ENCODE results near the gene ICA1. TPM values are rescaled to one million over a fixed set of nuclear protein-coding genes. Genes with fewer than 3 reads are reported as not detected.
A peak's percentile ranks its signal among the peaks of the same experiment; 100 is the strongest.

ICA1 gene
- total RNA-seq, 1 experiment from 2014 or later, result 5.4 TPM

DNA sequence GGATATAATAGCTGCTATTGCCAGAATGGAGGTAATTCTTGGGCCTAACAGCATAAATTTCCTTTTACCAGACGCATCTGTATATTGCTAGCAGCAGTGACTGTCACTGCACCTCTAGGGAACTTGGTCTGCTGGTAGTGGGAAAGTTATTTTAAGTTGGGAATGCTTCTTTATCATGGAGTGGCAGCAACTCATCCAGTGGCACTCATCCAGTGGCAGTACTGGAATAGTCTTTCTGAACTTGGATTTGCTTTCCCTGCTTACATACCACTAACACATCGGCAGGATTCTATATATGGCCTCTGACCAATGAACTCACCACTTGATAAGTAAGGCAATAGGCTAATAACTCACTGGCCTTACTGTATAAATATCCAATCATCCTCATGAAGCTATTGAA lies 22.0 kb upstream of the ICA1 start:
- H3K36me3 ChIP-seq (replicated peaks; ENCODE audit: control insufficient read depth, insufficient read depth, low read length), result no peaks in the 10 kb centered on the region
- no peak for DNase-seq
- no peaks in the 10 kb centered on the region for H3K27me3 ChIP-seq (ENCODE audit: control insufficient read depth, insufficient read depth, low read length)
- no peak overlapping the region for H3K4me3 ChIP-seq (ENCODE audit: insufficient read depth, low read depth, low read length)

DNA sequence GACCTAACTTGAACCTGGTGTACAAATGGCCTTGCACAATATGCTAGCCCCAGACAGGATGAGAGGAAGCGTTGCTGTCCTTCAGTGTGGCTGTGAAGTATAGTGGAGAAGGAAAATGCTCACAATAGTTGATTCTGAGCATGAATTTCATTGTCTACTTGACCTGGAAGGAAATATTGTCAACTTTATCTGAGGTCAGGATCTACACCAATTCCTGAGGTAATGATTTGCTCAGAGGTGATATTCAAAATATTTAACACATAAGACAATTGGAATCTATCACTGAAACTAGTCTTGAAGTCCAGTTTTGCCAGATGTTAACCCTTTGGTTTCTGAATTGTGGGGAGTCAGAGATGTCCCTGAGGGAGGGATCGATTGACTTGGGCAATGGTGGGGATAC lies 20.9 kb upstream of the ICA1 start:
- Histone ChIP-seq H3K4me3 (ENCODE audit: insufficient read depth, low read depth, low read length) (no peak overlapping the region), H3K27me3 (ENCODE audit: control insufficient read depth, insufficient read depth, low read length) (no peaks in the 10 kb centered on the region), H3K36me3 (replicated peaks; ENCODE audit: control insufficient read depth, insufficient read depth, low read length) (no peaks in the 10 kb centered on the region)
- DNase-seq, result no peak

DNA sequence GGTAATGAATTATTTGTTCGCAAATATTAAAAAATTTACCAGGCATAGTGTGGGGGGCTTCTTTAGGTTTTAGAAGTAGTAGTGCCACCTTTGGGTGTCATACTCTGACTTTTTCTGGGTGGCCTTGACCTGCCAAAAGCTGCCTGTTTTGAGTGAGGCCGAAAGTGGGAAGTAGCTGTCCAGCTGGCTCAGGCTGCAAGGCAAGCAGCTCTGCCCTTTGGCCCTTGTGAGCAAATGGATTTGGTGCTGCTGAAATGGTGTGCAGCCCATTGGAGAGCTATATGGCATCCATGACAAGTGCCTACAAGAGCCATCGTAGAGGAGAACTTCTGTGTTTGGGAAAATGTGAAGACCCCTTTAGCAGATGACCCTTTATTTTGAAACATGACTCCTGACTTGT lies 20.2 kb upstream of the ICA1 start:
- H3K27me3 ChIP-seq (ENCODE audit: control insufficient read depth, insufficient read depth, low read length), result no peaks in the 10 kb centered on the region
- H3K36me3 ChIP-seq (replicated peaks; ENCODE audit: control insufficient read depth, insufficient read depth, low read length), result no peaks in the 10 kb centered on the region
- no peak for DNase-seq
- H3K4me3 ChIP-seq (ENCODE audit: insufficient read depth, low read depth, low read length), result no peak overlapping the region

DNA sequence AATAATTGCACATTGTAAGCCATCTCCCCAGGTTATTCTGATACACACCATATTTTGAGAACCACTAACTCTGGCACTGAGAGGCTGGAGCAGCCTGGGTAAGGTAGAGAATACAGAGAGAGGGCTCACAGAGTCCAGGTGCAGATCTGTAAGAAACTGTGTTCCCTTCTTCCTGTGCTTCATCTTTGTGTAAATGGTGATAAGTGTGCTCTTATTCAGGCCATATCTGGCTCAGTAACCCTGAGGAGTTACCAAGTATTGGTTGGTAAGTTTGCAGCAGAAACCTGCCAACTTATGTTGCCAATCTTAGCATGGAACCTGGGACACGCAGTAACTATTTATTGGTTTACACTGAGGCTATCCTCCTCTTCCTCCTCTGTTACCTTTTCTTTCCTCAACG lies 16.2 kb upstream of the ICA1 start:
- no peaks in the 10 kb centered on the region for H3K27me3 ChIP-seq (ENCODE audit: control insufficient read depth, insufficient read depth, low read length)
- no peak for DNase-seq
- H3K36me3 ChIP-seq (replicated peaks; ENCODE audit: control insufficient read depth, insufficient read depth, low read length), result no peaks in the 10 kb centered on the region
- H3K4me3 ChIP-seq (ENCODE audit: insufficient read depth, low read depth, low read length), result no peak overlapping the region

DNA sequence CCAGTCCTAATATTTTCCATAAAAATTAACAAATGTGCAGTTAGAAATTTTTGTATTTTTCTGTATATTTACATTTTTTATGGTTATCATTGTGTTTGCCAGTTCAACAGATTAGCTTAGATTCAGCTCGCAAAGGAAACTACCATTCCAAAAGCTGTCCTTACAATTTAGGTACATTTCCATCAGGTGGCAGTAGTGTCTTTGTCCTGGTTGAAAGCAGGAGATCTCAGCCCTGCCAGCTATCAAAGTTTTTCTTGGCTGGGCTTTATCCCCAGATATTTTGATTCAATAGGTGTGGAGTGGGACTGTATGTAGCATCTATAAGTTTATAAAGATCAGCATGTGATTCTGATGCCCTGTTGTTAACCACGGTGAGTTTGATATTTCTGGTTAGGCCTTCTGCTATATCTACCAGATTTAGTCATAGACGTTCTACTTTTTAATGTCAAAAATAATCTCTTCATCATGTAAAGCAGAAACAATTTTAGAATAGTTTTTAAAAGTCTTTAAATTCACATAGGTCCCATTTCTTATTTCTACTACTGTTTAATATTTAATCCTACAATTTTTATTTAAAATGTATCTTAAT lies 15.5 kb upstream of the ICA1 start:
- DNase-seq, result peak; percentile 66
- Histone ChIP-seq H3K36me3 (replicated peaks; ENCODE audit: control insufficient read depth, insufficient read depth, low read length) (no peaks in the 10 kb centered on the region), H3K4me3 (ENCODE audit: insufficient read depth, low read depth, low read length) (no peak overlapping the region), H3K27me3 (ENCODE audit: control insufficient read depth, insufficient read depth, low read length) (no peaks in the 10 kb centered on the region)

DNA sequence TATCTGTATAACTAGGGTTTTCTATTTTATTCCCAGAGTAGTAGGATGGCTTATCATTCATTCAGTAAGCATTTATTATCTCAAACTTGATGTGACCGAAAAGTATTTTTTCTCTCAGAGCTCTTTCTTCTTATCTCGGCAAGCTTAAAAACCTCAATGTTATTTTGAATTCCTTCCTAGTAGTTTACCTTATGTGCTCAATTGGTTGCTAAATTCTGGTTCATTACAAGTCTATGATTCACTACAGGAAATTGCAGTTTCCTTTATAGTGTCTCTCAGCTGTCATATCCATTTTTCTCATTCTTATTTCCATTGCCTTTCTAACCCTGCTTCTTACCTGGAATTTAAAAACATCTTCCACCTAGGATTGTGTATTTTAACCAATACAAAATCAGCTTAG lies 12.6 kb upstream of the ICA1 start:
- no peak for DNase-seq
- Histone ChIP-seq H3K27me3 (ENCODE audit: control insufficient read depth, insufficient read depth, low read length) (no peaks in the 10 kb centered on the region), H3K4me3 (ENCODE audit: insufficient read depth, low read depth, low read length) (no peak overlapping the region), H3K36me3 (replicated peaks; ENCODE audit: control insufficient read depth, insufficient read depth, low read length) (no peaks in the 10 kb centered on the region)

DNA sequence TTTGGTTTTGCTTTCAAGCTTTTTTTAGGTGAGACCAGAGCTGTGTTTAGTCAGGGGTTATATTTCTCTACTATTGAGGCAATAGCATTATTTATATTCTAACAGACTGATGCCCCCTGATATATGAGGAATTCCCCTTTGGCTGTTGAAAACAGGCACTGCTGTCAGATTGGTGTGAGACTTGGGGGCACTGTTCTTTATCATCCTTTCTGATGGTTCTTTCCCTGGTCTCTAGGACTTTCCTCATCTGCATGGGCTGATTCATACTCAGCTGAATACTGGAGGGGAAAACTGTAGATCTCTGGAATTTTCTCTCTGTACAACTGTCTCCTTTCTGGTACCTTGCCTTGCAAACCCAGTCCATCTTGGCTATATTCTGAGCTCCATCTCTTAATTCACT lies 10.0 kb upstream of the ICA1 start:
- H3K27me3 ChIP-seq (ENCODE audit: control insufficient read depth, insufficient read depth, low read length), result no peaks in the 10 kb centered on the region
- H3K36me3 ChIP-seq (replicated peaks; ENCODE audit: control insufficient read depth, insufficient read depth, low read length), result no peaks in the 10 kb centered on the region
- DNase-seq, result no peak
- no peak overlapping the region for H3K4me3 ChIP-seq (ENCODE audit: insufficient read depth, low read depth, low read length)

DNA sequence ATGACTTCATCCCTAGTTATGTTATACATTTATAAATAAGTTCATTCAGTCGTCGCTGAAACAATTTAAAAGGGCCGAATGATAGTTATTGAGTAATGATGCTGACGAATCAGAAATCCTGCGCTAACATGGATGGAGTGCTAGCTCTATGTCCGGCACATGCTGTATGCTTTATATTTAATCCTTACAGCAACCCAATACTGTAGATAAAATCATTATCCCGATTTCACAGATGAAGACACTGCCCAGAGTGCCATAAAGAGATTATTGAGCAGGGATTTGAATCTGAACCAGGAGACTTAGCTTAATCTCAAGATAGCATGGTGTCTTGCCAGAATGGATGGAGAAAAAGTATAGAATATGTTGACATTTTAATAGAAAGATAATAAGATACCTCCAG lies 1.1 kb upstream of the ICA1 start:
- no peak overlapping the region for H3K4me3 ChIP-seq (ENCODE audit: insufficient read depth, low read depth, low read length)
- H3K27me3 ChIP-seq (ENCODE audit: control insufficient read depth, insufficient read depth, low read length), result peaks cover 17% of the 10 kb centered on the region; the same call in 1 of the 2 replicates
- no peak for DNase-seq
- H3K36me3 ChIP-seq (replicated peaks; ENCODE audit: control insufficient read depth, insufficient read depth, low read length), result no peaks in the 10 kb centered on the region

DNA sequence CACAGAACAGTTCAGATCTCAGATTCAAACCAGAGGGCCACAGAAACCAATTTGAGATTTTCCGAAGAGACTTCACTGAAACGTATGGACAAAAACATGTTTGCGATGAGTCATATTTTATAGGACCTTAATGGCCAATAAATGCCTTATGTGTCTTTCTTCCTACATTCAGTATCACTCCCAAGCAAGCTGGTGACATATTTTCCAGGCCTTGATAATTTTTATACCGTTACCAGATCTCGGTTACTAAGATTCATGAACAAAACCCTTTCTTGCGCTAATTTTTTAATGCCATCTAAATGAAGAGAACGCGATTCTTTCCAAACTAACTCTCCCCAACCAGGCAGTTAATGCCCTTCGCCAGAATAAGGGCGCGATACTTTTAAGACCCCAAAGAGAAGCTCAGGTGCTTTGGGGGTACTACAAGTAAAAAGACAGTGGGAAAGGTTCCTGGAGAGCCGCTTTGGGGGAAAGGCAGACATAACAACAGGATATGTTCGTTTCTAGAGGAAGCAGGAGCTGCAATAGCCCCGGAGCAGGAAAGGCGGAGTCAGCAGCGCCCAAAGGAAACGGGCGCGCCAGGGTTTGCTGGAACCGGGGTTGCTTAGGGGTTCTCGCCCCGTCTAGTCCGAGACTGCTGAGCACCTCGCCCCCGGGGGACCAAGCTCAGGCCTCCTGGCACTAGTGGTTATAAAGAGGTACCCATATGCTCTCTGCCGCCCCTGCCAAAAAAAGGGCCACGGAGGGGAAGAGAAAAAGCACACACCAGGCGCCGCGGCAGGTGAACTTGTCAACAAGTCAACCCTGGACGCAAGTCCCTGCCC lies 884 bp downstream of the ICA1 start:
- Histone ChIP-seq H3K4me3 (ENCODE audit: insufficient read depth, low read depth, low read length) (peak overlapping the region; percentile 74), H3K36me3 (replicated peaks; ENCODE audit: control insufficient read depth, insufficient read depth, low read length) (no peaks in the 10 kb centered on the region), H3K27me3 (ENCODE audit: control insufficient read depth, insufficient read depth, low read length) (peaks cover 17% of the 10 kb centered on the region; the same call in 1 of the 2 replicates)
- no peak for DNase-seq

DNA sequence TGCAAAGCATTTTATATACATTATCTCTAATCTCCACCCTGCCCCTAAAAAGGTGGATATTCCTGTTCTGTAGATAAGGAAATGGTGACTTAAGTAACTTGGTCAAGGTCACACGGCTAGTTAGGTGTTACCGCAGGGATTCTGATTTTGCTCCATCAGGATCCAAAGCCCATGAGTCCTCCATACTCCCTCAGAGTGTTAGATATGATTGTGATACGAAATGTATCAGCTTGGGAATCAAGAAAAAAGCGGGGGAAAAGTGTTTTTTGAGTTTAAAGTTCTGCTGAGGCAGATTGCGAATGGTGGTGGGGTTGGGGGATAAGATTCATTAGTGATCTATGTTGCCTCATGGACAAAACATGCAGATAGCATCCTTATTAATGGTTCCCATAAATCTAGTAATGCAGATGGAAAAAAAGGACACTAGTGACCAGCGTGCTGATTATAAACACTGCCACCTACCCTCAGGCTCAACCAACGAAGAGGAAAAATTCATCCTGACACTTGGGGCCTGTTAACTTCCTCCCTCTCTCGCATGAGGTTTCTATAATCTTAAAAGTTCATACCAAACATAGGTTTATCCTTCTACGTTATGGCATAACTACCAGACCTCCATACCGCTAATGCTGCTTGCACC lies 2.3 kb downstream of the ICA1 start:
- Histone ChIP-seq H3K27me3 (ENCODE audit: control insufficient read depth, insufficient read depth, low read length) (peaks cover 17% of the 10 kb centered on the region; the same call in 1 of the 2 replicates), H3K4me3 (ENCODE audit: insufficient read depth, low read depth, low read length) (no peak overlapping the region), H3K36me3 (replicated peaks; ENCODE audit: control insufficient read depth, insufficient read depth, low read length) (no peaks in the 10 kb centered on the region)
- DNase-seq, result no peak

DNA sequence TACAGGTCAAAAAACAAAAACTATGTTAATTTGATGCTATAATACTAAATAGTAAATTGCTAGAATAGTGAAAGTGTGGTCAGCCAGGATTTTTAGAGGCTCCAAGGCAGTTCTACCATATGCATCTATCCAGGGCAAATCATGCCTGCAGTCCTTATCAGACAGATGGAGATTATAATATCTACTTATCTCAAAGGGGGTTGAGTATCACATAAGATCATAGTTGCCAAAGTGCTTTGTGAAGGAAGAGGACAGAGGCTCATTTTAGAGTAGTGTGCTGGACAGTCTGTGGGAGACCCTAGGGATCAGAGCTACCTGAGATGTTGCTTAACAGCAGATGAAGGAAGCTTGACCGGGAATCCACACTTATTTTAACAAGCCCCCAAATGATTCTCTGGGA lies 3.2 kb downstream of the ICA1 start:
- Histone ChIP-seq H3K36me3 (replicated peaks; ENCODE audit: control insufficient read depth, insufficient read depth, low read length) (no peaks in the 10 kb centered on the region), H3K4me3 (ENCODE audit: insufficient read depth, low read depth, low read length) (no peak overlapping the region), H3K27me3 (ENCODE audit: control insufficient read depth, insufficient read depth, low read length) (peaks cover 17% of the 10 kb centered on the region; the same call in 1 of the 2 replicates)
- no peak for DNase-seq

DNA sequence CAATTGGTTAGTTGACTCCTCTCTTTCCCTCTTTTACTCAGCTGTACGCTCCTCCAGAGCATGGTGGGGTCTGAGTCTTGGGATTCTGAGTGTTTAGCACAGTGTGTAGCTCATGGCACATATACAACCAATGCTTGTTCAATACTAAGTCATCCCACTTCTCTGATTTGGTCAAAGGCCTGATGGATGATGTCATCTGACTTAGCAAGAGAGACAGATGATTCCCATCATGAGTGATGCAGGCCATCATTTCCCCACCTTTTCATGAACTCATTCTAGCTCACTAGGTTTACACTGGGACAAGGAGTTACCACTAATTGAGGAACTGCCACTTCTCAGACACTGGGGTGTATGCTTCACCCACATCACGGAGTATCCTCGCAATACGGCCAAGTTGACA lies 3.8 kb downstream of the ICA1 start:
- DNase-seq, result no peak
- Histone ChIP-seq H3K4me3 (ENCODE audit: insufficient read depth, low read depth, low read length) (no peak overlapping the region), H3K27me3 (ENCODE audit: control insufficient read depth, insufficient read depth, low read length) (peaks cover 16% of the 10 kb centered on the region; the same call in 1 of the 2 replicates), H3K36me3 (replicated peaks; ENCODE audit: control insufficient read depth, insufficient read depth, low read length) (no peaks in the 10 kb centered on the region)

DNA sequence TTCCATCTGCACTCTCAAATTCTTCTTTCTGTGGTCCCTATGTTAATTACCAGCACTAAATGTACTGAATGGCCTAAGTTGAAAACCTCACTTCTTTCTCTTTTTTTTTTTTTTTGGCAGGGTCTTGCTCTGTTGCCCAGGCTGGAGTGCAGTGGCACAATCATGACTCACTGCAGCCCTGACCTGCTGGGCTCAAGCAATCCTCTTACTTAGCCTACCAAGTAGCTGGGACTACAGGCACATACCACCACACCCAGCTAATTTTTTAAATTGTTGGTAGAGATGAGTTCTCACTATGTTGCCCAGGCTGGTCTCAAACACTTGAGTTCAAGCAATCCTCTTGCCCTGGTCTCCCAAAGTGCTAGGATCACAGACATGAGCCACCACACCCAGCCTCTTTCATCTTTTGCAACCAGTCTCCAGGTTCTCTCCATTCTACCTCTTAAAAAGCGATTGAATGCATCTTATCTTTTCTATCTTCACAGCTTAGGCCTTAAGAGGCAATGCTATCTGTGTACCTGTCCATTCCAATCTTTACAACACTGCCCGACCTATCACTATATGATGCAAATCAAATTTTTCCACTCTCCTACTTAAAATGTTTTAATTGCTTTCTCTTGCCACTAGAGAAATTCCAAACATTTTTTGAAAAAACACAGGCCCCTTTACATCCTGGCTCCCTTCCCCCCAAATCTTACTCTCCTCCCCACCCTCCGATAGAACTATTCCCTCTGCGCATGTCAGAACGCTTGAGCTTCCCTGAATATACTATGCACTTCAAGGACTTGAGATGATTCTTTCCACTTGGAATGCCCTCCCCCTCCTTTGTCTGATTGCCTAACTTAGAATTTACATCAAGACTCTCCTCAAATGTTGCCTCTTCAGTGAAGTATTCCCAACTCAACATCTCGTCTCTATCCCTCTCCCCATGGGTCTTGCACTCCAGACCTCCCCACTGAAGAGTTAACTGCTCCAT lies 6.0 kb downstream of the ICA1 start:
- Histone ChIP-seq H3K27me3 (ENCODE audit: control insufficient read depth, insufficient read depth, low read length) (peaks cover 3% of the 10 kb centered on the region; the same call in 1 of the 2 replicates), H3K36me3 (replicated peaks; ENCODE audit: control insufficient read depth, insufficient read depth, low read length) (no peaks in the 10 kb centered on the region), H3K4me3 (ENCODE audit: insufficient read depth, low read depth, low read length) (no peak overlapping the region)
- DNase-seq, result no peak

DNA sequence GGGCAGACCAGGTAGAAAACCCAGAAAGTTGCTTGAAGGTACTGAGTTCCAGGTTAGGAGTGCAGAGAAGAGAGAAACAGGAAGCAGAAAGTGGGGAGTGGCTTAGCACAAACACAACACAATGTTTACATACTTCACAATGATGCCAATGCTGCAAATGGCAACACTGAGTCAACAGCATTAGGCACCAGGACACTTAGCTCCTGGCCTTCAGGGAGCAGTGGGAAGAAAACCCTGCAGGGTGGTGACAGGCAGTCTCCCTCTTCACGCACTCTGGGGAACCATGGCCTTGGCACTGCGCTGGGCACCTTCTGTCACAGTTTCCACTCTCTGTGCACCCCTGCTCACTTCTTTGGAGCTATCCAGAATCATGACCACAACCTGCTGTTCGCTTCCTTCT lies 7.3 kb downstream of the ICA1 start:
- DNase-seq, result no peak
- no peak overlapping the region for H3K4me3 ChIP-seq (ENCODE audit: insufficient read depth, low read depth, low read length)
- no peaks in the 10 kb centered on the region for H3K27me3 ChIP-seq (ENCODE audit: control insufficient read depth, insufficient read depth, low read length)
- H3K36me3 ChIP-seq (replicated peaks; ENCODE audit: control insufficient read depth, insufficient read depth, low read length), result no peaks in the 10 kb centered on the region

All from H7 (cell line).